Smooth muscle cell (in vitro differentiated cells): ENCODE data around the gene MMP25. TPM values are rescaled to one million over a fixed set of nuclear protein-coding genes. Genes with fewer than 3 reads are reported as not detected.
"Not testable (repeated sequence)": the region's sequence is repeated elsewhere in the genome, so short reads cannot be mapped to it uniquely, and the experiment has no call there.

ENCODE experiments used
- DNase-seq: peaks from one replicate; lab custom pipeline; 2025; ENCODE audit not compliant: unreplicated experiment; lab: John Stamatoyannopoulos, UW
- H2AFZ ChIP-seq: fragments of 200-600 bp; sonication (generic); 2 replicates; pipeline ENCODE4 v1.6.0; 2016; ENCODE audit warnings: antibody characterized with exemption, low read depth, mild to moderate bottlenecking
- H3F3A ChIP-seq: fragments of 200-600 bp; sonication (generic); 2 replicates; pipeline ENCODE4 v1.6.0; 2017; ENCODE audit warnings: antibody characterized with exemption, low read depth
- H3K27ac ChIP-seq: fragments of 200-600 bp; sonication (generic); 2 replicates; pipeline ENCODE4 v1.5.1; 2016; ENCODE audit warnings: low read depth, mild to moderate bottlenecking
- H3K27me3 ChIP-seq: fragments of 200-600 bp; sonication (generic); 2 replicates; pipeline ENCODE4 v1.6.1; 2016; ENCODE audit warnings: low read depth, mild to moderate bottlenecking
- H3K36me3 ChIP-seq: fragments of 200-600 bp; sonication (generic); 2 replicates; pipeline ENCODE4 v1.5.1; 2016; ENCODE audit warnings: low read depth
- H3K4me1 ChIP-seq: fragments of 200-600 bp; sonication (generic); 2 replicates; pipeline ENCODE4 v1.5.1; 2016; ENCODE audit warnings: low read depth
- H3K4me2 ChIP-seq: fragments of 200-600 bp; sonication (generic); 2 replicates; pipeline ENCODE4 v1.6.0; 2016; ENCODE audit warnings: mild to moderate bottlenecking
- H3K4me3 ChIP-seq: fragments of 200-600 bp; sonication (generic); 2 replicates; pipeline ENCODE4 v1.5.1; 2016; ENCODE audit warnings: mild to moderate bottlenecking
- H3K79me2 ChIP-seq: fragments of 200-600 bp; sonication (generic); 2 replicates; pipeline ENCODE4 v1.6.0; 2016; ENCODE audit warnings: low read depth, mild to moderate bottlenecking
- H3K9ac ChIP-seq: fragments of 200-600 bp; sonication (generic); 2 replicates; pipeline ENCODE4 v1.6.0; 2016; ENCODE audit warnings: low read depth
- H3K9me3 ChIP-seq: fragments of 200-600 bp; sonication (generic); replicated peaks from 2 replicates; pipeline ENCODE4 v1.5.1; 2016; ENCODE audit warnings: low read depth
- H4K20me1 ChIP-seq: fragments of 200-600 bp; sonication (generic); 2 replicates; pipeline ENCODE4 v1.6.0; 2016; ENCODE audit warnings: low read depth
- CTCF ChIP-seq: fragments of 200-600 bp; sonication (generic); IDR thresholded peaks from 2 replicates; pipeline ENCODE4 v1.5.1; 2017; ENCODE audit warnings: borderline replicate concordance, mild to moderate bottlenecking, antibody characterized with exemption; ENCODE audit not compliant: insufficient read depth, poor library complexity, severe bottlenecking
- WGBS: methylation state at CpG from one replicate; pipeline ENCODE4 v1.1.7; 2016; ENCODE audit warnings: low lambda C conversion rate; 5-methylcytosine and 5-hydroxymethylcytosine counted together
- polyA plus RNA-seq: library from polyadenylated mRNA; unstranded; fragments of >200 nt; fragmentation: Nextera tagmentation; extraction: Ambion mirVana; gene quantifications from 2 replicates; pipeline ENCODE4 v1.2.1, GENCODE V29; 2016
- total RNA-seq: library from RNA; depleted of rRNA; stranded (reverse); fragments of >200 nt; gene quantifications from 2 replicates; pipeline ENCODE4 v1.2.3, GENCODE V29; 2014

MMP25 gene
- total and polyA plus RNA-seq, 2 experiments from 2014 or later = 0.90 to 1.3 TPM

GRCh38 chr16:3051494-3051893, 5.1 kb downstream of the MMP25 start:
- Histone ChIP-seq H3K36me3 (no peaks in the 10 kb centered on the region), H3K4me1 (no peaks in the 10 kb centered on the region), H3K9me3 (no peaks in the 10 kb centered on the region), H2AFZ (no peak overlapping the region), H3K9ac (no peak overlapping the region), H3K27ac (no peak overlapping the region), H3K27me3 (peaks cover 31% of the 10 kb centered on the region), H3F3A (no peaks in the 10 kb centered on the region), H3K79me2 (no peaks in the 10 kb centered on the region), H3K4me3 (no peak overlapping the region), H3K4me2 (no peak overlapping the region), H4K20me1 (no peaks in the 10 kb centered on the region)
- WGBS = 82% methylated on average over 9 of the region's 9 CpGs
- no peak for TF ChIP-seq CTCF
- no peak for DNase-seq

GRCh38 chr16:3052571-3053329, 6.4 kb downstream of the MMP25 start:
- not testable (repeated sequence) for DNase-seq, H3K4me2 ChIP-seq, H3F3A ChIP-seq, H3K27ac ChIP-seq, H4K20me1 ChIP-seq, H3K9me3 ChIP-seq, H3K79me2 ChIP-seq, H2AFZ ChIP-seq, H3K9ac ChIP-seq, H3K4me1 ChIP-seq, H3K36me3 ChIP-seq, H3K4me3 ChIP-seq
- WGBS = 87% methylated on average over 12 of the region's 12 CpGs
- peaks cover 19% of the 10 kb centered on the region for H3K27me3 ChIP-seq

- H3K9ac ChIP-seq, H3K36me3 ChIP-seq, H3K79me2 ChIP-seq, H4K20me1 ChIP-seq, H3K4me1 ChIP-seq, DNase-seq, H3K27ac ChIP-seq, H3K4me2 ChIP-seq, H3K4me3 ChIP-seq, H3F3A ChIP-seq, H3K9me3 ChIP-seq, H2AFZ ChIP-seq: not testable (repeated sequence)
- WGBS = 88% methylated on average over 13 of the region's 13 CpGs
- H3K27me3 ChIP-seq = peaks cover 13% of the 10 kb centered on the region
Measured at GRCh38 chr16:3053330-3053710, 7.0 kb downstream of the MMP25 start.

GRCh38 chr16:3054965-3055733, 8.8 kb downstream of the MMP25 start:
- Histone ChIP-seq H3F3A (peaks cover 4% of the 10 kb centered on the region), H3K4me3 (no peak overlapping the region), H3K79me2 (no peaks in the 10 kb centered on the region), H4K20me1 (peaks cover 9% of the 10 kb centered on the region), H3K9me3 (no peaks in the 10 kb centered on the region), H3K4me2 (no peak overlapping the region), H2AFZ (no peak overlapping the region), H3K9ac (no peak overlapping the region), H3K4me1 (peaks cover 7% of the 10 kb centered on the region), H3K27me3 (no peaks in the 10 kb centered on the region), H3K36me3 (no peaks in the 10 kb centered on the region), H3K27ac (no peak overlapping the region)
- DNase-seq = no peak
- TF ChIP-seq CTCF = no peak
- WGBS = 94% methylated on average over 17 of the region's 17 CpGs

GRCh38 chr16:3055734-3056115, 9.4 kb downstream of the MMP25 start:
- not testable (repeated sequence) for H3K36me3 ChIP-seq, H3K27ac ChIP-seq, H3K4me3 ChIP-seq, H3K9me3 ChIP-seq, H2AFZ ChIP-seq, DNase-seq, H3F3A ChIP-seq, H3K4me1 ChIP-seq, H3K9ac ChIP-seq, H3K27me3 ChIP-seq, H4K20me1 ChIP-seq, H3K4me2 ChIP-seq, H3K79me2 ChIP-seq
- 85% methylated on average over 8 of the region's 9 CpGs for WGBS
